Neural cell (in vitro differentiated cells): ENCODE results near the gene LHX5.

Experiments used
- CTCF ChIP-seq: fragments of 450-650 bp; IDR thresholded peaks from 2 replicates; pipeline ENCODE4 v1.5.1; 2014; ENCODE audit warnings: antibody characterized with exemption, mild to moderate bottlenecking, moderate library complexity; ENCODE audit not compliant: poor library complexity, severe bottlenecking
- MXI1 ChIP-seq: fragments of 450-650 bp; conservative IDR thresholded peaks from 2 replicates; pipeline ENCODE4 v1.6.1; 2014; ENCODE audit warnings: antibody characterized with exemption, mild to moderate bottlenecking; ENCODE audit not compliant: poor library complexity, severe bottlenecking
- RAD21 ChIP-seq: fragments of 450-650 bp; conservative IDR thresholded peaks from 2 replicates; pipeline ENCODE4 v1.6.1; 2014; ENCODE audit warnings: antibody characterized with exemption, mild to moderate bottlenecking, moderate library complexity

DNA sequence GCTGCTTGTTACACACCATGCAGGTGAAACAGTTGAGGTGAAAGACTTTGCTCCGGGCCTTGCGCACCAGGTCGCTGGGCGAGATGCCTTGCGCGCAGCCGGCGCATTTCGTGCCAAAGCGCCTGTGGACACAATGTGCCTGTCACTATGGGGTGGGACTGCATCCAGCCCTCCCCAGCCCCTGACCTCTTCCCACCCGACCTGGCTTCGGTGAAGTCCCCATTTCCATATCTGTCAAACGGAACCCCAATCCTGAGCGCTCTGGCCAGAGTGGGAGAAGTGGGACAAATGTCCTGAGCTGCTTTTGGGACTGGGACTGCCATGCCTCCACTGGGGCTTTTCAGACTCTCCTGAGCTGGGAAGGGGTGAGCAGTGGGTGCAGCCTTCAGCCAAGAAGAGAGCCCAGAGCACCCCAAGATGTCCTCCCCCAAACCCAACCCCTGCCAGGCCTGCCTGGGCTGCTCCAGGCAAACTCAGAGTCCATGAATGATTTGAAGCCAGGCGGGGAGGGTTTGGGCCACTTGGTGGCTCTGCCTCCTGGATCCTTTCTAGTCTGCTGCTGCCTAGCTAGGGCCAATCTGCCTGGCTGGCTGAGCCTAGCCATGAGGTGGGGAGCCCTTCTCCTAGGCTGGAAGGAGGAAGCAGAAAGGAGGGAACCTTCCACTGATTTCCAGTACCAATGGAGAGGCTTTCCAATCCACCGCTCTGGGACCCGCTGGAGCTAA lies 2.3 kb downstream of the LHX5 start:
- TF ChIP-seq CTCF (no peak), RAD21 (no peak), MXI1 (no peak)
